ENCODE results near the gene WDR38. TPM values are rescaled to one million over a fixed set of nuclear protein-coding genes. Genes with fewer than 3 reads are reported as not detected.
"Not testable (repeated sequence)": the region's sequence is repeated elsewhere in the genome, so short reads cannot be mapped to it uniquely, and the experiment has no call there.

The WDR38 gene
- total RNA-seq, 1 experiment from 2014 or later: not detected

- intact Hi-C loops (cut with micrococcal nuclease; ENCODE audit: unreplicated experiment) (no loop called here), in situ Hi-C loops (cut with HindIII; ENCODE audit: low pct_unique_long_range_greater_than_20kb, low sequenced_read_pairs) (no loop called here)
- POLR2A ChIA-PET: interaction anchor here (0.6 kb wide), 1 partner anchor 48 kb away, joined by 3 read pairs; no protein-coding TSS in a partner anchor
These were observed 9.0 kb upstream of the WDR38 start for GRCh38 chr9:124844291-124844690.

GRCh38 chr9:124846467-124846866 is 6.8 kb upstream of the WDR38 start:
- H3K27me3 ChIP-seq (ENCODE audit: control insufficient read depth, insufficient read depth, low read length); intact Hi-C loops (cut with micrococcal nuclease; ENCODE audit: unreplicated experiment); POLR2A ChIA-PET; BruUV-seq (replicated peaks); H3K9me3 ChIP-seq (ENCODE audit: control insufficient read depth, insufficient read depth, low read depth, low read length); H3K27ac ChIP-seq (ENCODE audit: low read length); H3K36me3 ChIP-seq (ENCODE audit: control insufficient read depth, insufficient read depth, low read length); ATAC-seq; DNase-seq (ENCODE audit: low read depth, low spot score); H3K4me3 ChIP-seq (ENCODE audit: low read depth in 2 of 2, low read length in 2 of 2); in situ Hi-C loops (cut with HindIII; ENCODE audit: low pct_unique_long_range_greater_than_20kb, low sequenced_read_pairs); H3K4me1 ChIP-seq (ENCODE audit: control insufficient read depth, insufficient read depth, low read length): not testable (repeated sequence)
- CTCF ChIA-PET: interaction anchor here (1.1 kb wide), 1 partner anchor 74 kb away, joined by 5 read pairs; no protein-coding TSS in a partner anchor

More at GRCh38 chr9:124844291-124844690, 9.0 kb upstream of the WDR38 start:
- BruUV-seq (replicated peaks): no TSS peak
- ATAC-seq (no peak), DNase-seq (ENCODE audit: low read depth, low spot score) (no peak)
- Histone ChIP-seq H3K4me3 (ENCODE audit: low read depth in 2 of 2, low read length in 2 of 2) (no peak overlapping the region), H3K4me1 (ENCODE audit: control insufficient read depth, insufficient read depth, low read length) (no peaks in the 10 kb centered on the region), H3K9me3 (ENCODE audit: control insufficient read depth, insufficient read depth, low read depth, low read length) (no peaks in the 10 kb centered on the region), H3K36me3 (ENCODE audit: control insufficient read depth, insufficient read depth, low read length) (no peaks in the 10 kb centered on the region), H3K27me3 (ENCODE audit: control insufficient read depth, insufficient read depth, low read length) (no peaks in the 10 kb centered on the region), H3K27ac (ENCODE audit: low read length) (no peak overlapping the region)
- CTCF ChIA-PET: no interaction called here
- TF ChIP-seq POLR2AphosphoS5 (IDR thresholded peaks at IDR 0.05; ENCODE audit: low read depth, low read length) (no peak), CTCF (IDR thresholded peaks at IDR 0.05) (no peak), TCF7L2 (IDR thresholded peaks at IDR 0.05; ENCODE audit: low read depth, low read length) (no peak), REST (IDR thresholded peaks at IDR 0.05; ENCODE audit: insufficient read depth in 1 of 2, low read depth in 2 of 2, low read length in 1 of 2) (no peak), SIN3A (IDR thresholded peaks at IDR 0.05; ENCODE audit: borderline replicate concordance, insufficient read depth, low read depth, low read length) (no peak)

- intact Hi-C loops (cut with micrococcal nuclease; ENCODE audit: unreplicated experiment) (no loop called here), in situ Hi-C loops (cut with HindIII; ENCODE audit: low pct_unique_long_range_greater_than_20kb, low sequenced_read_pairs) (no loop called here)
- no peaks in the 10 kb centered on the region for H3K27me3 ChIP-seq (ENCODE audit: control insufficient read depth, insufficient read depth, low read length)
- TF ChIP-seq REST (IDR thresholded peaks at IDR 0.05; ENCODE audit: insufficient read depth in 1 of 2, low read depth in 2 of 2, low read length in 1 of 2): no peak
- no peak for TF ChIP-seq POLR2AphosphoS5 (IDR thresholded peaks at IDR 0.05; ENCODE audit: low read depth, low read length)
- no peak for TF ChIP-seq CTCF (IDR thresholded peaks at IDR 0.05)
- TF ChIP-seq TCF7L2 (IDR thresholded peaks at IDR 0.05; ENCODE audit: low read depth, low read length): no peak
- no peak for TF ChIP-seq SIN3A (IDR thresholded peaks at IDR 0.05; ENCODE audit: borderline replicate concordance, insufficient read depth, low read depth, low read length)
- no peaks in the 10 kb centered on the region for H3K9me3 ChIP-seq (ENCODE audit: control insufficient read depth, insufficient read depth, low read depth, low read length)
- H3K4me3 ChIP-seq (ENCODE audit: low read depth in 2 of 2, low read length in 2 of 2): no peak overlapping the region
- ATAC-seq (no peak), DNase-seq (ENCODE audit: low read depth, low spot score) (no peak)
- no peaks in the 10 kb centered on the region for H3K4me1 ChIP-seq (ENCODE audit: control insufficient read depth, insufficient read depth, low read length)
- H3K36me3 ChIP-seq (ENCODE audit: control insufficient read depth, insufficient read depth, low read length): no peaks in the 10 kb centered on the region
- BruUV-seq (replicated peaks): no TSS peak
- ChIA-PET CTCF (no interaction called here), POLR2A (no interaction called here)
- H3K27ac ChIP-seq (ENCODE audit: low read length): no peak overlapping the region
These were observed 6.3 kb upstream of the WDR38 start for GRCh38 chr9:124846969-124847368.

All from Panc1 (cell line).